ENCODE data around the gene ZNF687.

ZNF687 gene

GRCh38 chr1:151238467-151238739 is 43.7 kb upstream of the ZNF687 start:
- no peak for DNase-seq (ENCODE audit: low read depth in 1 of 2, low spot score in 1 of 2)
- TF ChIP-seq REST (IDR thresholded peaks at IDR 0.05; ENCODE audit: insufficient replicate concordance, low read depth) (no peak), POLR2AphosphoS5 (IDR thresholded peaks at IDR 0.05; ENCODE audit: low read depth) (no peak), SPI1 (IDR thresholded peaks at IDR 0.05; ENCODE audit: borderline replicate concordance, low read depth) (no peak), CTCF (IDR thresholded peaks at IDR 0.05; ENCODE audit: insufficient read depth, low read length) (no peak), GABPA (IDR thresholded peaks at IDR 0.05; ENCODE audit: low read depth) (no peak)

GRCh38 chr1:151242442-151242841 is 39.7 kb upstream of the ZNF687 start:
- Histone ChIP-seq H3K27me3 (ENCODE audit: insufficient read depth, poor library complexity, severe bottlenecking) (no peaks in the 10 kb centered on the region), H3K27ac (replicated peaks) (no peak overlapping the region), H3K4me3 (replicated peaks; ENCODE audit: insufficient read depth, low read length) (no peak overlapping the region)
- TF ChIP-seq REST (IDR thresholded peaks at IDR 0.05; ENCODE audit: insufficient replicate concordance, low read depth): no peak
- no peak for TF ChIP-seq SPI1 (IDR thresholded peaks at IDR 0.05; ENCODE audit: borderline replicate concordance, low read depth)
- TF ChIP-seq GABPA (IDR thresholded peaks at IDR 0.05; ENCODE audit: low read depth): no peak
- no peak for TF ChIP-seq CTCF (IDR thresholded peaks at IDR 0.05; ENCODE audit: insufficient read depth, low read length)
- no peak for TF ChIP-seq POLR2AphosphoS5 (IDR thresholded peaks at IDR 0.05; ENCODE audit: low read depth)
- DNase-seq (ENCODE audit: low read depth in 1 of 2, low spot score in 1 of 2): no peak

More at GRCh38 chr1:151238467-151238739, 43.7 kb upstream of the ZNF687 start:
- Histone ChIP-seq H3K27ac (replicated peaks) (no peak overlapping the region), H3K27me3 (ENCODE audit: insufficient read depth, poor library complexity, severe bottlenecking) (no peaks in the 10 kb centered on the region), H3K4me3 (replicated peaks; ENCODE audit: insufficient read depth, low read length) (no peak overlapping the region)

- TF ChIP-seq CTCF (IDR thresholded peaks at IDR 0.05; ENCODE audit: insufficient read depth, low read length) (no peak), POLR2AphosphoS5 (IDR thresholded peaks at IDR 0.05; ENCODE audit: low read depth) (no peak), SPI1 (IDR thresholded peaks at IDR 0.05; ENCODE audit: borderline replicate concordance, low read depth) (no peak), REST (IDR thresholded peaks at IDR 0.05; ENCODE audit: insufficient replicate concordance, low read depth) (no peak), GABPA (IDR thresholded peaks at IDR 0.05; ENCODE audit: low read depth) (no peak)
- Histone ChIP-seq H3K4me3 (replicated peaks; ENCODE audit: insufficient read depth, low read length) (no peak overlapping the region), H3K27me3 (ENCODE audit: insufficient read depth, poor library complexity, severe bottlenecking) (no peaks in the 10 kb centered on the region), H3K27ac (replicated peaks) (no peak overlapping the region)
- DNase-seq (ENCODE audit: low read depth in 1 of 2, low spot score in 1 of 2): no peak
Measured at GRCh38 chr1:151243683-151244216, 38.3 kb upstream of the ZNF687 start.
